CD14-positive monocyte (primary cell): ENCODE results near the gene OVOL3. TPM values are rescaled to one million over a fixed set of nuclear protein-coding genes. Genes with fewer than 3 reads are reported as not detected.

Experiments
- DNase-seq, 3 donors: peaks; one replicate each; pipeline ENCODE4 v3.0.0-alpha.2; 2011 to 2022
- H2AFZ ChIP-seq: 2 replicates; pipeline ENCODE4 v1.6.0; 2012; ENCODE audit warnings: mild to moderate bottlenecking, low read depth, low read length, inconsistent platforms; ENCODE audit not compliant: insufficient read depth, poor library complexity, severe bottlenecking
- H3K27ac ChIP-seq, 2 donors: 1 replicate in 1 of 2; 2 replicates in 1 of 2; pipeline ENCODE4 v1.5.1; 2012 to 2013; ENCODE audit warnings: low read length in 2 of 2, control low read depth in 1 of 2, inconsistent platforms in 1 of 2, low read depth in 1 of 2, mild to moderate bottlenecking in 1 of 2
- H3K27me3 ChIP-seq, 2 donors: one replicate each; pipeline versions ENCODE4 v1.6.0 to v1.6.1; 2011 to 2013; ENCODE audit warnings: low read length in 2 of 2; ENCODE audit not compliant: control insufficient read depth in 2 of 2, insufficient read depth in 2 of 2
- H3K36me3 ChIP-seq, 2 donors: replicated peaks in 1 of 2; 1 replicate in 1 of 2; 2 replicates in 1 of 2; pipeline versions ENCODE4 v1.5.1 to v1.6.1; 2012 to 2013; ENCODE audit warnings: low read length in 2 of 2, control low read depth in 1 of 2, inconsistent platforms in 1 of 2, mild to moderate bottlenecking in 1 of 2; ENCODE audit not compliant: insufficient read depth in 2 of 2, control insufficient read depth in 1 of 2
- H3K4me1 ChIP-seq, 2 donors: 1 replicate in 1 of 2; 2 replicates in 1 of 2; pipeline versions ENCODE4 v1.5.1 to v1.6.1; 2012 to 2013; ENCODE audit warnings: low read length in 2 of 2, control low read depth in 1 of 2, inconsistent platforms in 1 of 2, mild to moderate bottlenecking in 1 of 2, moderate library complexity in 1 of 2; ENCODE audit not compliant: insufficient read depth in 2 of 2, control insufficient read depth in 1 of 2
- H3K4me2 ChIP-seq: replicated peaks from 2 replicates; pipeline ENCODE3; 2012; ENCODE audit warnings: low read length, moderate library complexity, mild to moderate bottlenecking; ENCODE audit not compliant: poor library complexity, severe bottlenecking; ENCODE audit errors: extremely low read depth
- H3K4me3 ChIP-seq, 3 experiments: fragments of 200-600 bp in 1 of 3; sonication (generic) in 1 of 3; replicated peaks in 1 of 3; 1 replicate in 2 of 3; 2 replicates in 1 of 3; pipeline ENCODE4 v1.5.1; 2011 to 2013; ENCODE audit warnings: low read length in 3 of 3, mild to moderate bottlenecking in 3 of 3, control low read depth in 2 of 3, low read depth in 2 of 3, inconsistent platforms in 1 of 3, moderate library complexity in 1 of 3
- H3K79me2 ChIP-seq: 2 replicates; pipeline ENCODE4 v1.6.0; 2012; ENCODE audit warnings: mild to moderate bottlenecking, control low read depth, inconsistent platforms, low read length, moderate library complexity; ENCODE audit not compliant: insufficient read depth
- H3K9ac ChIP-seq: 2 replicates; pipeline ENCODE4 v1.6.0; 2017; ENCODE audit warnings: low read length, mild to moderate bottlenecking; ENCODE audit not compliant: insufficient read depth, poor library complexity, severe bottlenecking
- H3K9me3 ChIP-seq, 2 donors: replicated peaks in 1 of 2; 1 replicate in 1 of 2; 2 replicates in 1 of 2; pipeline versions ENCODE4 v1.5.1 to v1.6.1; 2012 to 2013; ENCODE audit warnings: low read length in 2 of 2, control low read depth in 1 of 2; ENCODE audit not compliant: control insufficient read depth in 1 of 2, insufficient read depth in 1 of 2
- H4K20me1 ChIP-seq: 2 replicates; pipeline ENCODE4 v1.6.0; 2012; ENCODE audit warnings: mild to moderate bottlenecking, low read length, control low read depth, moderate library complexity; ENCODE audit not compliant: insufficient read depth
- H3K27ac Mint-ChIP-seq, 7 donors: one replicate each; pipeline ENCODE4 v1.8.0; 2020; ENCODE audit warnings: mild to moderate bottlenecking in 7 of 7, mixed read lengths in 7 of 7, moderate library complexity in 6 of 7, inconsistent platforms in 2 of 7
- H3K27me3 Mint-ChIP-seq, 3 donors: one replicate each; pipeline ENCODE4 v1.8.0; 2021 to 2022; ENCODE audit warnings: low read depth in 3 of 3, mild to moderate bottlenecking in 3 of 3, mixed read lengths in 3 of 3, moderate library complexity in 3 of 3, inconsistent platforms in 1 of 3
- H3K36me3 Mint-ChIP-seq, 2 donors: one replicate each; pipeline ENCODE4 v1.8.0; 2020; ENCODE audit warnings: mixed read lengths in 2 of 2, inconsistent platforms in 1 of 2, mild to moderate bottlenecking in 1 of 2
- H3K4me1 Mint-ChIP-seq: one replicate; pipeline ENCODE4 v1.8.0; 2020; ENCODE audit warnings: mild to moderate bottlenecking, mixed read lengths
- H3K4me3 Mint-ChIP-seq, 2 donors: one replicate each; pipeline ENCODE4 v1.8.0; 2020; ENCODE audit warnings: mild to moderate bottlenecking in 2 of 2, mixed read lengths in 2 of 2, moderate library complexity in 1 of 2
- H3K9me3 Mint-ChIP-seq, 7 donors: one replicate each; pipeline ENCODE4 v1.8.0; 2020 to 2022; ENCODE audit warnings: mixed read lengths in 7 of 7, mild to moderate bottlenecking in 6 of 7, moderate library complexity in 6 of 7, inconsistent platforms in 2 of 7
- CTCF ChIP-seq: fragments of 200-600 bp; IDR thresholded peaks from one replicate; pipeline ENCODE4 v1.8.0; 2022; ENCODE audit warnings: antibody characterized with exemption, mild to moderate bottlenecking
- WGBS: methylation state at CpG from one replicate; pipeline ENCODE4 v1.1.5; 2013; ENCODE audit warnings: missing lambda C conversion rate; ENCODE audit not compliant: insufficient coverage; 5-methylcytosine and 5-hydroxymethylcytosine counted together
- intact Hi-C, 2 donors: fragments of 100-400 bp; cut with micrococcal nuclease; formaldehyde crosslinking; loops; one replicate each; pipeline versions ENCODE4 v1.15.0 to v1.15.1; 2023
- polyA plus RNA-seq, 3 donors: library from polyadenylated mRNA; depleted of rRNA in 1 of 3; unstranded in 2 of 3; stranded (reverse) in 1 of 3; fragments of 300-500 nt in 2 of 3; fragments of >200 nt in 1 of 3; fragmentation: Illumina TruSeq in 2 of 3; gene quantifications; 1 replicate in 2 of 3; 2 replicates in 1 of 3; pipeline ENCODE4 v1.2.3, GENCODE V29; 2012 to 2021

The OVOL3 gene
- polyA plus RNA-seq, 3 donors: not detected

GRCh38 chr19:36111200-36111539 lies 227 bp downstream of the OVOL3 start:
- H2AFZ ChIP-seq: no peak overlapping the region
- H3K4me1 Mint-ChIP-seq: peaks cover 18% of the 10 kb centered on the region
- peaks cover 0 to 7% (median 0%) of the 10 kb centered on the region in 3 donors for H3K27me3 Mint-ChIP-seq
- intact Hi-C loops: loop anchor here (5.0 to 10.0 kb wide), 5 partner anchors 54 to 574 kb away; partner anchors contain the start of genes HCST (in 1 of the 2), HSPB6 (in 1 of the 2), NFKBID (in 1 of the 2) and PROSER3 (in 1 of the 2)
- H4K20me1 ChIP-seq: peaks cover 2% of the 10 kb centered on the region
- peaks cover 16% of the 10 kb centered on the region for H3K79me2 ChIP-seq
- peaks cover 20% of the 10 kb centered on the region in 2 donors for H3K36me3 Mint-ChIP-seq
- DNase-seq: no peak
- H3K4me2 ChIP-seq: no peak overlapping the region
- H3K27me3 ChIP-seq: no peaks in the 10 kb centered on the region
- no peak overlapping the region for H3K4me3 ChIP-seq
- no peak overlapping the region for H3K4me3 Mint-ChIP-seq
- no peak overlapping the region for H3K9ac ChIP-seq
- peaks cover 8 to 20% of the 10 kb centered on the region in 2 donors for H3K36me3 ChIP-seq
- TF ChIP-seq CTCF: no peak
- H3K9me3 ChIP-seq: no peaks in the 10 kb centered on the region
- peaks cover 21 to 25% of the 10 kb centered on the region in 2 donors for H3K4me1 ChIP-seq
- H3K27ac Mint-ChIP-seq: no peak overlapping the region
- no peak overlapping the region for H3K27ac ChIP-seq
- WGBS: 92% methylated on average over 9 of the region's 13 CpGs
- H3K9me3 Mint-ChIP-seq: no peaks in the 10 kb centered on the region

GRCh38 chr19:36112678-36113077 lies 1.7 kb downstream of the OVOL3 start:
- Mint-ChIP-seq H3K36me3 (peaks cover 26% of the 10 kb centered on the region in 2 donors), H3K27me3 (peaks cover 0 to 7% (median 0%) of the 10 kb centered on the region in 3 donors), H3K4me3 (no peak overlapping the region), H3K27ac (no peak overlapping the region), H3K9me3 (no peaks in the 10 kb centered on the region), H3K4me1 (peaks cover 26% of the 10 kb centered on the region)
- H3K4me1 ChIP-seq: peaks cover 25 to 34% of the 10 kb centered on the region in 2 donors
- WGBS: 98% methylated on average over 10 of the region's 10 CpGs
- peaks cover 26% of the 10 kb centered on the region for H3K79me2 ChIP-seq
- no peak for DNase-seq
- H3K9ac ChIP-seq: no peak overlapping the region
- no peaks in the 10 kb centered on the region for H3K9me3 ChIP-seq
- peaks cover 7% of the 10 kb centered on the region for H4K20me1 ChIP-seq
- no peak overlapping the region for H3K4me2 ChIP-seq
- intact Hi-C loops: loop anchor here (5.0 to 10.0 kb wide), 5 partner anchors 55 to 572 kb away; partner anchors contain the start of genes HCST (in 1 of the 2), HSPB6 (in 1 of the 2), NFKBID (in 1 of the 2) and PROSER3 (in 1 of the 2)
- H2AFZ ChIP-seq: no peak overlapping the region
- no peaks in the 10 kb centered on the region for H3K27me3 ChIP-seq
- TF ChIP-seq CTCF: no peak
- no peak overlapping the region for H3K27ac ChIP-seq
- peaks cover 13 to 14% of the 10 kb centered on the region in 2 donors for H3K36me3 ChIP-seq
- H3K4me3 ChIP-seq: no peak overlapping the region
